Endodermal cell (in vitro differentiated cells): Measurements from ENCODE around the gene RNF44. TPM values are rescaled to one million over a fixed set of nuclear protein-coding genes. Genes with fewer than 3 reads are reported as not detected.

ENCODE experiments used
- DNase-seq: peaks from one replicate; pipeline ENCODE4 v3.0.0-alpha.2; 2017
- H3K27ac ChIP-seq: 2 replicates; pipeline ENCODE4 v1.5.1; 2013; ENCODE audit warnings: mild to moderate bottlenecking, low read depth, low read length, moderate library complexity
- H3K27me3 ChIP-seq: 2 replicates; pipeline ENCODE4 v1.6.1; 2013; ENCODE audit warnings: mild to moderate bottlenecking, low read length, moderate library complexity; ENCODE audit not compliant: insufficient read depth, control insufficient read depth, poor library complexity, severe bottlenecking
- H3K36me3 ChIP-seq: 2 replicates; pipeline ENCODE4 v1.7.0; 2013; ENCODE audit warnings: mild to moderate bottlenecking, low read length, moderate library complexity; ENCODE audit not compliant: control insufficient read depth, insufficient read depth
- H3K4me1 ChIP-seq: one replicate; pipeline ENCODE4 v1.7.0; 2013; ENCODE audit warnings: low read length; ENCODE audit not compliant: control insufficient read depth, insufficient read depth
- H3K4me3 ChIP-seq: 2 replicates; pipeline ENCODE4 v1.5.1; 2013; ENCODE audit warnings: mild to moderate bottlenecking, low read length, moderate library complexity
- H3K9ac ChIP-seq: 2 replicates; pipeline ENCODE4 v1.6.1; 2013; ENCODE audit warnings: mild to moderate bottlenecking, low read length, moderate library complexity; ENCODE audit not compliant: poor library complexity, severe bottlenecking; ENCODE audit errors: extremely low read depth
- H3K9me3 ChIP-seq: 2 replicates; pipeline ENCODE4 v1.6.1; 2013; ENCODE audit warnings: mild to moderate bottlenecking, low read length, moderate library complexity; ENCODE audit not compliant: control insufficient read depth
- H3K27ac Mint-ChIP-seq: 2 replicates; pipeline ENCODE4 v1.8.0; 2020; ENCODE audit warnings: mixed read lengths
- H3K27me3 Mint-ChIP-seq: 2 replicates; pipeline ENCODE4 v1.8.0; 2021; ENCODE audit warnings: mild to moderate bottlenecking, mixed read lengths; ENCODE audit not compliant: insufficient read depth
- H3K36me3 Mint-ChIP-seq: 2 replicates; pipeline ENCODE4 v1.8.0; 2020; ENCODE audit warnings: low read depth, mixed read lengths
- H3K4me1 Mint-ChIP-seq: 2 replicates; pipeline ENCODE4 v1.8.0; 2020; ENCODE audit warnings: mixed read lengths
- H3K4me3 Mint-ChIP-seq: 2 replicates; pipeline ENCODE4 v1.8.0; 2020; ENCODE audit warnings: mild to moderate bottlenecking, moderate library complexity, mixed read lengths
- H3K9me3 Mint-ChIP-seq: 2 replicates; pipeline ENCODE4 v1.8.0; 2020; ENCODE audit warnings: mild to moderate bottlenecking, mixed read lengths
- CTCF ChIP-seq: fragments of 200-600 bp; sonication (generic); conservative IDR thresholded peaks from 2 replicates; pipeline ENCODE4 v1.5.0; 2021; ENCODE audit warnings: antibody characterized with exemption, mild to moderate bottlenecking
- WGBS, 2 experiments: methylation state at CpG; one replicate each; pipeline versions ENCODE4 v1.1.5 to v1.1.7; 2013; ENCODE audit warnings: missing lambda C conversion rate in 2 of 2, mixed read lengths in 1 of 2; ENCODE audit not compliant: insufficient coverage in 1 of 2, insufficient read length in 1 of 2; 5-methylcytosine and 5-hydroxymethylcytosine counted together
- total RNA-seq, 2 donors: library from RNA; stranded (reverse); fragmentation: NEBNext Ultra II Directional in 1 of 2; extraction: Animal tissue kit (Norgen Biotek cat#: 25700) in 1 of 2; gene quantifications; 2 replicates in 1 of 2; 3 replicates in 1 of 2; pipeline ENCODE4 v1.2.1, GENCODE V29; 2021

Gene RNF44
- total RNA-seq, 2 donors from 2014 or later, result 150 to 173 TPM

- Histone ChIP-seq H3K27ac (no peak overlapping the region), H3K4me1 (no peaks in the 10 kb centered on the region), H3K27me3 (no peaks in the 10 kb centered on the region), H3K9ac (no peak overlapping the region), H3K4me3 (no peak overlapping the region), H3K36me3 (peaks cover 2% of the 10 kb centered on the region), H3K9me3 (no peaks in the 10 kb centered on the region)
- 89% methylated on average over 14 to 16 of the region's 16 CpGs for WGBS, 2 experiments
- Mint-ChIP-seq H3K4me1 (peaks cover 3% of the 10 kb centered on the region), H3K36me3 (peaks cover 1% of the 10 kb centered on the region), H3K9me3 (no peaks in the 10 kb centered on the region), H3K27me3 (peaks cover 2% of the 10 kb centered on the region), H3K27ac (no peak overlapping the region), H3K4me3 (no peak overlapping the region)
- peak; percentile 61 for DNase-seq
- peak; percentile 27 for TF ChIP-seq CTCF
Measured at GRCh38 chr5:176519810-176520720, 17.1 kb downstream of the RNF44 start.

GRCh38 chr5:176517053-176517661 is 20.0 kb downstream of the RNF44 start:
- TF ChIP-seq CTCF, result no peak
- Histone ChIP-seq H3K9ac (no peak overlapping the region), H3K9me3 (no peaks in the 10 kb centered on the region), H3K27me3 (no peaks in the 10 kb centered on the region), H3K4me1 (no peaks in the 10 kb centered on the region), H3K36me3 (no peaks in the 10 kb centered on the region), H3K4me3 (no peak overlapping the region), H3K27ac (no peak overlapping the region)
- 92 to 93% methylated on average over 7 of the region's 7 CpGs for WGBS, 2 experiments
- Mint-ChIP-seq H3K4me3 (no peak overlapping the region), H3K36me3 (no peaks in the 10 kb centered on the region), H3K4me1 (peaks cover 3% of the 10 kb centered on the region), H3K9me3 (no peaks in the 10 kb centered on the region), H3K27me3 (peaks cover 2% of the 10 kb centered on the region), H3K27ac (no peak overlapping the region)
- no peak for DNase-seq

- H3K27ac Mint-ChIP-seq, result no peak overlapping the region
- Histone ChIP-seq H3K4me1 (no peaks in the 10 kb centered on the region), H3K27me3 (no peaks in the 10 kb centered on the region), H3K4me3 (no peak overlapping the region), H3K27ac (no peak overlapping the region), H3K36me3 (no peaks in the 10 kb centered on the region), H3K9ac (no peak overlapping the region), H3K9me3 (no peaks in the 10 kb centered on the region)
- no peak for TF ChIP-seq CTCF
- H3K4me3 Mint-ChIP-seq, result no peak overlapping the region
- WGBS, 2 experiments, result 87 to 89% methylated on average over 3 to 4 of the region's 4 CpGs
- peaks cover 2% of the 10 kb centered on the region for H3K27me3 Mint-ChIP-seq
- DNase-seq, result no peak
- no peaks in the 10 kb centered on the region for H3K9me3 Mint-ChIP-seq
- peaks cover 3% of the 10 kb centered on the region for H3K4me1 Mint-ChIP-seq
- H3K36me3 Mint-ChIP-seq, result no peaks in the 10 kb centered on the region
Measured at GRCh38 chr5:176515396-176515795, 21.8 kb downstream of the RNF44 start.
